Measurements from ENCODE around the gene BICDL1.

GRCh38 chr12:119980242-119980641, 8.8 kb upstream of the BICDL1 start:
- TF ChIP-seq CTCF (IDR thresholded peaks at IDR 0.05) (no peak), EP300 (IDR thresholded peaks at IDR 0.05) (no peak)

All from upper lobe of left lung (tissue), 4 donors.